A549 (cell line): ENCODE results near the gene ITGAX. TPM values are rescaled to one million over a fixed set of nuclear protein-coding genes. Genes with fewer than 3 reads are reported as not detected.

Experiments
- ATAC-seq, 2 experiments: fragments of 200-7000 bp in 1 of 2; fragments of >200 bp in 1 of 2; cut with Nextera tagmentation in 1 of 2; cut with Tn5 transposase in 1 of 2; 3 replicates each; pipeline versions ENCODE4 v1.8.0 to v1.9.1; 2018 to 2020; ENCODE audit warnings: mild to moderate bottlenecking in 1 of 2, moderate library complexity in 1 of 2
- CTCF ChIA-PET: fragments of 300-600 bp; sonication (Branson Sonifier 250); formaldehyde crosslinking; extraction: SDS; loops from one replicate; lab custom pipeline; 2021; ENCODE audit warnings: antibody characterized with exemption, inconsistent platforms; lab: Yijun Ruan, JAX
- POLR2A ChIA-PET: fragments of 350-600 bp; formaldehyde crosslinking; extraction: SDS; loops from one replicate; lab custom pipeline; 2021; ENCODE audit warnings: antibody characterized with exemption, inconsistent platforms; lab: Yijun Ruan, JAX
- DNase-seq, 2 experiments: peaks; one replicate each; pipeline versions ENCODE4 v3.0.0 to v3.0.0-alpha.2; 2011 to 2016; ENCODE audit warnings: low read depth in 1 of 2, low spot score in 1 of 2
- FAIRE-seq: peaks from 2 replicates; lab custom pipeline; 2011; peaks lifted over from hg19 to GRCh38; lab: Jason Lieb, UNC
- H3K27ac ChIP-seq, 2 experiments: fragments of >200 bp; sonication (Bioruptor Twin); formaldehyde crosslinking; 3 replicates each; pipeline ENCODE4 v1.5.1; 2016 to 2017
- H3K4me1 ChIP-seq: fragments of >200 bp; sonication (Bioruptor Twin); formaldehyde crosslinking; 3 replicates; pipeline ENCODE4 v1.6.1; 2016
- H3K4me2 ChIP-seq: fragments of >200 bp; sonication (Bioruptor Twin); formaldehyde crosslinking; 3 replicates; pipeline ENCODE4 v1.6.1; 2016
- H3K4me3 ChIP-seq: fragments of >200 bp; sonication (Bioruptor Twin); formaldehyde crosslinking; 3 replicates; pipeline ENCODE4 v1.5.1; 2016
- H3K9me3 ChIP-seq: fragments of >200 bp; sonication (Bioruptor Twin); formaldehyde crosslinking; 3 replicates; pipeline ENCODE4 v1.6.1; 2016
- FOSL2 ChIP-seq, 2 experiments: fragments of 450-650 bp in 1 of 2; fragments of >200 bp in 1 of 2; sonication (Bioruptor Twin) in 1 of 2; formaldehyde crosslinking; IDR thresholded peaks; 2 replicates each; pipeline versions ENCODE4 v1.5.0 to v1.6.1; 2016 to 2020; ENCODE audit warnings: mild to moderate bottlenecking in 1 of 2, moderate library complexity in 1 of 2
- MAZ ChIP-seq: fragments of 150-350 bp; IDR thresholded peaks from 2 replicates; pipeline ENCODE4 v1.6.1; 2014; ENCODE audit warnings: antibody characterized with exemption, low read depth, low read length, borderline replicate concordance
- MYC ChIP-seq: IDR thresholded peaks from 2 replicates; pipeline ENCODE4 v1.6.1; 2012; ENCODE audit warnings: mild to moderate bottlenecking, inconsistent platforms, low read length, improper control_type of control experiment, borderline replicate concordance
- NR3C1 ChIP-seq: fragments of >200 bp; sonication (Bioruptor Twin); formaldehyde crosslinking; IDR thresholded peaks from 3 replicates; pipeline ENCODE4 v1.6.1; 2017
- POLR2AphosphoS2 ChIP-seq: conservative IDR thresholded peaks from 2 replicates; pipeline ENCODE4 v1.6.1; 2012; ENCODE audit warnings: low read length, improper control_type of control experiment, inconsistent platforms
- RAD21 ChIP-seq, 2 experiments: fragments of >200 bp in 1 of 2; sonication (Bioruptor Twin) in 1 of 2; formaldehyde crosslinking in 1 of 2; IDR thresholded peaks in 1 of 2; conservative IDR thresholded peaks in 1 of 2; 2 replicates in 1 of 2; 3 replicates in 1 of 2; pipeline ENCODE4 v1.6.1; 2012 to 2018; ENCODE audit warnings: inconsistent platforms in 1 of 2
- SMC3 ChIP-seq: fragments of >200 bp; sonication (Bioruptor Twin); formaldehyde crosslinking; IDR thresholded peaks from 3 replicates; pipeline ENCODE4 v1.6.1; 2018; ENCODE audit warnings: inconsistent platforms
- TFCP2L1 ChIP-seq: fragments of 250-450 bp; sonication (Bioruptor Pico); IDR thresholded peaks from 2 replicates; pipeline ENCODE4 v1.5.0; 2021; ENCODE audit warnings: mild to moderate bottlenecking
- ZFP36 ChIP-seq: fragments of 450-650 bp; IDR thresholded peaks from 2 replicates; pipeline ENCODE4 v1.6.1; 2014; ENCODE audit warnings: borderline replicate concordance; ENCODE audit not compliant: partially characterized antibody
- ZNF302 ChIP-seq: fragments of 250-450 bp; sonication (Bioruptor Pico); IDR thresholded peaks from 2 replicates; pipeline ENCODE4 v1.9.0; 2021; ENCODE audit warnings: inconsistent platforms, mild to moderate bottlenecking, moderate library complexity
- WGBS: methylation state at CpG from one replicate; pipeline ENCODE4 v1.1.6; 2017; ENCODE audit errors: missing lambda C conversion rate; 5-methylcytosine and 5-hydroxymethylcytosine counted together
- polyA plus RNA-seq, 4 experiments: library from polyadenylated mRNA; depleted of rRNA in 3 of 4; stranded (reverse); fragments of >200 nt; fragmentation: RNase III in 1 of 4; extraction: RNeasy Plus Mini Kit Qiagen cat#74134 plus additional on column Dnase treatment in 1 of 4; gene quantifications; 2 replicates in 3 of 4; 3 replicates in 1 of 4; pipeline ENCODE4 v1.2.3, GENCODE V29; 2011 to 2017
- TF ChIP-seq, protein P1 (sequence below): fragments of 150-350 bp; IDR thresholded peaks from 2 replicates; pipeline ENCODE4 v1.6.1; 2014; ENCODE audit warnings: low read depth, mild to moderate bottlenecking, low read length
- TF ChIP-seq, protein P2 (sequence below): IDR thresholded peaks from 2 replicates; pipeline ENCODE4 v1.6.1; 2012; ENCODE audit warnings: low read depth, borderline replicate concordance
- TF ChIP-seq, protein P3 (sequence below): fragments of 200-600 bp; sonication (generic); IDR thresholded peaks from 2 replicates; pipeline ENCODE4 v1.6.1; 2016; ENCODE audit warnings: antibody characterized with exemption, mild to moderate bottlenecking, moderate library complexity
- TF ChIP-seq, protein P4 (sequence below): fragments of >200 bp; sonication (Bioruptor Twin); formaldehyde crosslinking; IDR thresholded peaks from 3 replicates; pipeline ENCODE4 v1.5.1; 2016
- TF ChIP-seq, protein P5 (sequence below): fragments of 250-450 bp; sonication (Bioruptor Pico); IDR thresholded peaks from 2 replicates; pipeline ENCODE4 v1.5.0; 2021; ENCODE audit warnings: mild to moderate bottlenecking, moderate library complexity, borderline replicate concordance

Gene ITGAX
- polyA plus RNA-seq, 2 of the 4 experiments (the other 2 are of a cell fraction) = 0.49 to 0.87 TPM

DNA sequence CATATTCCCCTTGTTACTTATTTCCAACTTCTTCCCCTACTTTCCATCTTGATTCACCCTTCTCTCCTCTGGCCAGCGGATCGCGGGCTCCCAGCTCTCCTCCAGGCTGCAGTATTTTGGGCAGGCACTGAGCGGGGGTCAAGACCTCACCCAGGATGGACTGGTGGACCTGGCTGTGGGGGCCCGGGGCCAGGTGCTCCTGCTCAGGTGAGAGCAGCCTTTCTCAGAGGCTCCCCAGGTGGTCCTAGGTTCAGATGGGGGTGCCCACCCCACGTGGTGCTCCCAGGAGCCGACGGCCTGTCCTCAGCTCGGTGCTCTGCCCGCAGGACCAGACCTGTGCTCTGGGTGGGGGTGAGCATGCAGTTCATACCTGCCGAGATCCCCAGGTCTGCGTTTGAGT is 16.0 kb downstream of the ITGAX start:
- ATAC-seq (no peak), FAIRE-seq (no peak), DNase-seq (no peak)
- CTCF ChIA-PET = interaction anchor here (1.2 to 4.9 kb wide), 2 partner anchors 12 to 71 kb away, joined by 5 to 20 read pairs; partner anchors contain the start of gene ZNF843
- Histone ChIP-seq H3K27ac (no peak overlapping the region), H3K4me2 (no peak overlapping the region), H3K9me3 (no peaks in the 10 kb centered on the region), H3K4me3 (no peak overlapping the region)
- 76% methylated on average over 12 of the region's 12 CpGs for WGBS
- TF ChIP-seq, protein P1, sequence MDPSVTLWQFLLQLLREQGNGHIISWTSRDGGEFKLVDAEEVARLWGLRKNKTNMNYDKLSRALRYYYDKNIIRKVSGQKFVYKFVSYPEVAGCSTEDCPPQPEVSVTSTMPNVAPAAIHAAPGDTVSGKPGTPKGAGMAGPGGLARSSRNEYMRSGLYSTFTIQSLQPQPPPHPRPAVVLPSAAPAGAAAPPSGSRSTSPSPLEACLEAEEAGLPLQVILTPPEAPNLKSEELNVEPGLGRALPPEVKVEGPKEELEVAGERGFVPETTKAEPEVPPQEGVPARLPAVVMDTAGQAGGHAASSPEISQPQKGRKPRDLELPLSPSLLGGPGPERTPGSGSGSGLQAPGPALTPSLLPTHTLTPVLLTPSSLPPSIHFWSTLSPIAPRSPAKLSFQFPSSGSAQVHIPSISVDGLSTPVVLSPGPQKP = no peak
- TF ChIP-seq FOSL2 (IDR thresholded peaks at IDR 0.05) (no peak), FOSL2 (CRISPR knock-in tag; IDR thresholded peaks at IDR 0.05) (no peak), TFCP2L1 (CRISPR knock-in tag) (no peak), MAZ (no peak), ZFP36 (no peak), ZNF302 (CRISPR knock-in tag) (no peak), POLR2AphosphoS2 (no peak), SMC3 (no peak), MYC (no peak), RAD21 (conservative IDR thresholded peaks at IDR 0.05 in 1 of 2, IDR thresholded peaks at IDR 0.05 in 1 of 2) (no peak), NR3C1 (no peak)
- TF ChIP-seq, protein P2, sequence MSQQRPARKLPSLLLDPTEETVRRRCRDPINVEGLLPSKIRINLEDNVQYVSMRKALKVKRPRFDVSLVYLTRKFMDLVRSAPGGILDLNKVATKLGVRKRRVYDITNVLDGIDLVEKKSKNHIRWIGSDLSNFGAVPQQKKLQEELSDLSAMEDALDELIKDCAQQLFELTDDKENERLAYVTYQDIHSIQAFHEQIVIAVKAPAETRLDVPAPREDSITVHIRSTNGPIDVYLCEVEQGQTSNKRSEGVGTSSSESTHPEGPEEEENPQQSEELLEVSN = no peak
- TF ChIP-seq, protein P3, sequence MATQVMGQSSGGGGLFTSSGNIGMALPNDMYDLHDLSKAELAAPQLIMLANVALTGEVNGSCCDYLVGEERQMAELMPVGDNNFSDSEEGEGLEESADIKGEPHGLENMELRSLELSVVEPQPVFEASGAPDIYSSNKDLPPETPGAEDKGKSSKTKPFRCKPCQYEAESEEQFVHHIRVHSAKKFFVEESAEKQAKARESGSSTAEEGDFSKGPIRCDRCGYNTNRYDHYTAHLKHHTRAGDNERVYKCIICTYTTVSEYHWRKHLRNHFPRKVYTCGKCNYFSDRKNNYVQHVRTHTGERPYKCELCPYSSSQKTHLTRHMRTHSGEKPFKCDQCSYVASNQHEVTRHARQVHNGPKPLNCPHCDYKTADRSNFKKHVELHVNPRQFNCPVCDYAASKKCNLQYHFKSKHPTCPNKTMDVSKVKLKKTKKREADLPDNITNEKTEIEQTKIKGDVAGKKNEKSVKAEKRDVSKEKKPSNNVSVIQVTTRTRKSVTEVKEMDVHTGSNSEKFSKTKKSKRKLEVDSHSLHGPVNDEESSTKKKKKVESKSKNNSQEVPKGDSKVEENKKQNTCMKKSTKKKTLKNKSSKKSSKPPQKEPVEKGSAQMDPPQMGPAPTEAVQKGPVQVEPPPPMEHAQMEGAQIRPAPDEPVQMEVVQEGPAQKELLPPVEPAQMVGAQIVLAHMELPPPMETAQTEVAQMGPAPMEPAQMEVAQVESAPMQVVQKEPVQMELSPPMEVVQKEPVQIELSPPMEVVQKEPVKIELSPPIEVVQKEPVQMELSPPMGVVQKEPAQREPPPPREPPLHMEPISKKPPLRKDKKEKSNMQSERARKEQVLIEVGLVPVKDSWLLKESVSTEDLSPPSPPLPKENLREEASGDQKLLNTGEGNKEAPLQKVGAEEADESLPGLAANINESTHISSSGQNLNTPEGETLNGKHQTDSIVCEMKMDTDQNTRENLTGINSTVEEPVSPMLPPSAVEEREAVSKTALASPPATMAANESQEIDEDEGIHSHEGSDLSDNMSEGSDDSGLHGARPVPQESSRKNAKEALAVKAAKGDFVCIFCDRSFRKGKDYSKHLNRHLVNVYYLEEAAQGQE = no peak
- TF ChIP-seq, protein P4, sequence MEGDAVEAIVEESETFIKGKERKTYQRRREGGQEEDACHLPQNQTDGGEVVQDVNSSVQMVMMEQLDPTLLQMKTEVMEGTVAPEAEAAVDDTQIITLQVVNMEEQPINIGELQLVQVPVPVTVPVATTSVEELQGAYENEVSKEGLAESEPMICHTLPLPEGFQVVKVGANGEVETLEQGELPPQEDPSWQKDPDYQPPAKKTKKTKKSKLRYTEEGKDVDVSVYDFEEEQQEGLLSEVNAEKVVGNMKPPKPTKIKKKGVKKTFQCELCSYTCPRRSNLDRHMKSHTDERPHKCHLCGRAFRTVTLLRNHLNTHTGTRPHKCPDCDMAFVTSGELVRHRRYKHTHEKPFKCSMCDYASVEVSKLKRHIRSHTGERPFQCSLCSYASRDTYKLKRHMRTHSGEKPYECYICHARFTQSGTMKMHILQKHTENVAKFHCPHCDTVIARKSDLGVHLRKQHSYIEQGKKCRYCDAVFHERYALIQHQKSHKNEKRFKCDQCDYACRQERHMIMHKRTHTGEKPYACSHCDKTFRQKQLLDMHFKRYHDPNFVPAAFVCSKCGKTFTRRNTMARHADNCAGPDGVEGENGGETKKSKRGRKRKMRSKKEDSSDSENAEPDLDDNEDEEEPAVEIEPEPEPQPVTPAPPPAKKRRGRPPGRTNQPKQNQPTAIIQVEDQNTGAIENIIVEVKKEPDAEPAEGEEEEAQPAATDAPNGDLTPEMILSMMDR = no peak
- TF ChIP-seq, protein P5, sequence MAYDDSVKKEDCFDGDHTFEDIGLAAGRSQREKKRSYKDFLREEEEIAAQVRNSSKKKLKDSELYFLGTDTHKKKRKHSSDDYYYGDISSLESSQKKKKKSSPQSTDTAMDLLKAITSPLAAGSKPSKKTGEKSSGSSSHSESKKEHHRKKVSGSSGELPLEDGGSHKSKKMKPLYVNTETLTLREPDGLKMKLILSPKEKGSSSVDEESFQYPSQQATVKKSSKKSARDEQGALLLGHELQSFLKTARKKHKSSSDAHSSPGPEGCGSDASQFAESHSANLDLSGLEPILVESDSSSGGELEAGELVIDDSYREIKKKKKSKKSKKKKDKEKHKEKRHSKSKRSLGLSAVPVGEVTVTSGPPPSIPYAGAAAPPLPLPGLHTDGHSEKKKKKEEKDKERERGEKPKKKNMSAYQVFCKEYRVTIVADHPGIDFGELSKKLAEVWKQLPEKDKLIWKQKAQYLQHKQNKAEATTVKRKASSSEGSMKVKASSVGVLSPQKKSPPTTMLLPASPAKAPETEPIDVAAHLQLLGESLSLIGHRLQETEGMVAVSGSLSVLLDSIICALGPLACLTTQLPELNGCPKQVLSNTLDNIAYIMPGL (CRISPR knock-in tag) = no peak
- TF ChIP-seq, all 56 proteins: peak for 0
- POLR2A ChIA-PET = no interaction called here
- H3K4me1 ChIP-seq = no peaks in the 10 kb centered on the region
